Heart right ventricle (tissue), 16 donors: ENCODE results near the gene OVCH2. TPM values are rescaled to one million over a fixed set of nuclear protein-coding genes. Genes with fewer than 3 reads are reported as not detected.

Source experiments
- ATAC-seq, 8 donors: fragments of 200-7000 bp; cut with Tn5 transposase; one replicate each; pipeline ENCODE4 v1.9.1; 2020; ENCODE audit warnings: mild to moderate bottlenecking in 8 of 8, moderate library complexity in 8 of 8, moderate number of reproducible peaks in 1 of 8
- DNase-seq, 2 donors: peaks; one replicate each; pipeline ENCODE4 v3.0.0-alpha.2; 2020
- H3K27ac ChIP-seq, 10 donors: fragments of 200-600 bp; sonication (generic) in 2 of 10; one replicate each; pipeline versions ENCODE4 v1.5.0 to v1.8.0; 2020 to 2022; ENCODE audit warnings: mild to moderate bottlenecking in 3 of 10
- H3K27me3 ChIP-seq, 7 donors: fragments of 200-600 bp; one replicate each; pipeline ENCODE4 v1.8.0; 2021 to 2022; ENCODE audit warnings: mild to moderate bottlenecking in 2 of 7
- H3K36me3 ChIP-seq, 9 donors: fragments of 200-600 bp; sonication (generic) in 1 of 9; one replicate each; pipeline versions ENCODE4 v1.5.0 to v1.8.0; 2020 to 2022; ENCODE audit warnings: mild to moderate bottlenecking in 2 of 9
- H3K4me1 ChIP-seq, 9 donors: fragments of 200-600 bp; sonication (generic) in 1 of 9; one replicate each; pipeline versions ENCODE4 v1.5.0 to v1.8.0; 2020 to 2022; ENCODE audit warnings: mild to moderate bottlenecking in 4 of 9
- H3K4me3 ChIP-seq, 10 donors: fragments of 200-600 bp; sonication (generic) in 2 of 10; one replicate each; pipeline versions ENCODE4 v1.5.0 to v1.8.0; 2020 to 2022; ENCODE audit warnings: mild to moderate bottlenecking in 7 of 10, moderate library complexity in 2 of 10
- H3K9me3 ChIP-seq, 11 donors: fragments of 200-600 bp in 10 of 11; sonication (generic) in 2 of 11; one replicate each; pipeline versions ENCODE4 v1.5.0 to v1.8.0; 2013 to 2022; ENCODE audit warnings: mild to moderate bottlenecking in 2 of 11, control low read depth in 1 of 11, moderate library complexity in 1 of 11
- WGBS, 2 donors: extraction: QIAGEN DNeasy Blood & Tissue Kit; methylation state at CpG; one replicate each; pipeline ENCODE4 v1.1.7; 2013; ENCODE audit warnings: inconsistent platforms in 1 of 2; 5-methylcytosine and 5-hydroxymethylcytosine counted together
- intact Hi-C, 10 donors: fragments of 100-400 bp; cut with DNase I; formaldehyde crosslinking; loops; one replicate each; pipeline versions ENCODE4 v1.11.1 to v1.14.2; 2022
- polyA plus RNA-seq, 2 donors: library from polyadenylated mRNA; stranded (reverse); fragments of 200-250 nt; gene quantifications; one replicate each; pipeline ENCODE4 v1.2.3, GENCODE V29; 2013
- total RNA-seq, 10 donors: library from RNA; stranded (reverse); fragmentation: NEBNext Ultra II Directional in 3 of 10; extraction: Animal tissue kit (Norgen Biotek cat#: 25700) in 3 of 10; gene quantifications; one replicate each; pipeline versions ENCODE4 v1.2.1 to v1.2.4, GENCODE V29; 2021 to 2023
- TF ChIP-seq, protein P1 (sequence below), 9 donors: fragments of 200-600 bp; sonication (generic) in 2 of 9; IDR thresholded peaks; one replicate each; pipeline versions ENCODE4 v1.5.0 to v1.8.0; 2021 to 2022; ENCODE audit warnings: antibody characterized with exemption in 9 of 9, mild to moderate bottlenecking in 5 of 9, moderate library complexity in 1 of 9
- donor health status: Arrhythmogenic right ventricular cardiomyopathy.
- donor health status: ischemic (EF 13 %, LVEDD 7.1; RV severe dilation, severe dysfunction).
- donor health status: healthy with polysubstance abuse.
- donor health status: DM: no; HTN: yes; CAD: no.
- donor health status: DM: no; HTN: no; CAD: no.
- donor health status: ischemic (EF 25% LVEDD 6.9; RV normal size, moderate dysfunction).
- donor health status: ischemic (EF 25% LVEDD 5.7; RV mildly dilated, moderate dysfunction).
- donor health status: healthy.
- donor health status: DM: yes; HTN: yes; CAD: no.
- donor health status: Ischemic cardiomyopathy.
- donor health status: ischemic (EF 35%, LVEDD 5.7; RV mildly dilated, moderate dysfunction).
- donor health status: nonischemic (EF 11% LVEDD 7.7; RV severe dilation, severe dysfunction).
- donor health status: DM: yes; HTN: yes; CAD: no.
- donor health status: PGD.
- donor health status: ischemic (EF 29% LVEDD 5.4; RV normal size, mild dysfunction).
- donor health status: nonischemic (EF 23%, LVEDD 6.1; RV moderate dilation, normal function).

Gene OVCH2
- total and polyA plus RNA-seq, 12 donors: not detected

DNA sequence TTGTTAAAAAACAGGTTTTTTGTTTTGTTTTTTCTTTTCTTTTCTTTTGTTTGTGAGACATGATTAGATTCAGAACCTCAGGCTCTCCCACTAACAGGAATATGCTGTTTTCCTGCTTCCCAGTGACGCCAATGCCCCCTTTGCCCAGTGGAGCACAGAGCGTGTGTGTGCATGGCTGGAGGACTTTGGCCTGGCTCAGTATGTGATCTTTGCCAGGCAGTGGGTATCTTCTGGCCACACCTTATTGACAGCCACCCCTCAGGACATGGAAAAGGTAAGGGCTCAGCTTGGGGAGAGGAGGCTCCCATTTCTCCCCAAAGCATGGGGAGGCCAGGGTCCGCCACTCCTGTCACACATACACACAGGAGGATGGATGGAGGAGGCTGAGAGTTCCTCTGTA lies 58.0 kb downstream of the OVCH2 start:
- DNase-seq (no peak), ATAC-seq (no peak)
- no peaks in the 10 kb centered on the region for H3K4me1 ChIP-seq
- WGBS, 2 donors: 88 to 95% methylated on average over 3 of the region's 3 CpGs
- H3K27me3 ChIP-seq: no peaks in the 10 kb centered on the region
- peaks cover 0 to 91% (median 43%) of the 10 kb centered on the region in 9 donors for H3K36me3 ChIP-seq
- intact Hi-C loops: no loop called here
- no peaks in the 10 kb centered on the region for H3K9me3 ChIP-seq
- no peak overlapping the region for H3K27ac ChIP-seq
- TF ChIP-seq, protein P1, sequence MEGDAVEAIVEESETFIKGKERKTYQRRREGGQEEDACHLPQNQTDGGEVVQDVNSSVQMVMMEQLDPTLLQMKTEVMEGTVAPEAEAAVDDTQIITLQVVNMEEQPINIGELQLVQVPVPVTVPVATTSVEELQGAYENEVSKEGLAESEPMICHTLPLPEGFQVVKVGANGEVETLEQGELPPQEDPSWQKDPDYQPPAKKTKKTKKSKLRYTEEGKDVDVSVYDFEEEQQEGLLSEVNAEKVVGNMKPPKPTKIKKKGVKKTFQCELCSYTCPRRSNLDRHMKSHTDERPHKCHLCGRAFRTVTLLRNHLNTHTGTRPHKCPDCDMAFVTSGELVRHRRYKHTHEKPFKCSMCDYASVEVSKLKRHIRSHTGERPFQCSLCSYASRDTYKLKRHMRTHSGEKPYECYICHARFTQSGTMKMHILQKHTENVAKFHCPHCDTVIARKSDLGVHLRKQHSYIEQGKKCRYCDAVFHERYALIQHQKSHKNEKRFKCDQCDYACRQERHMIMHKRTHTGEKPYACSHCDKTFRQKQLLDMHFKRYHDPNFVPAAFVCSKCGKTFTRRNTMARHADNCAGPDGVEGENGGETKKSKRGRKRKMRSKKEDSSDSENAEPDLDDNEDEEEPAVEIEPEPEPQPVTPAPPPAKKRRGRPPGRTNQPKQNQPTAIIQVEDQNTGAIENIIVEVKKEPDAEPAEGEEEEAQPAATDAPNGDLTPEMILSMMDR (IDR thresholded peaks at IDR 0.05): no peak
- no peak overlapping the region for H3K4me3 ChIP-seq

DNA sequence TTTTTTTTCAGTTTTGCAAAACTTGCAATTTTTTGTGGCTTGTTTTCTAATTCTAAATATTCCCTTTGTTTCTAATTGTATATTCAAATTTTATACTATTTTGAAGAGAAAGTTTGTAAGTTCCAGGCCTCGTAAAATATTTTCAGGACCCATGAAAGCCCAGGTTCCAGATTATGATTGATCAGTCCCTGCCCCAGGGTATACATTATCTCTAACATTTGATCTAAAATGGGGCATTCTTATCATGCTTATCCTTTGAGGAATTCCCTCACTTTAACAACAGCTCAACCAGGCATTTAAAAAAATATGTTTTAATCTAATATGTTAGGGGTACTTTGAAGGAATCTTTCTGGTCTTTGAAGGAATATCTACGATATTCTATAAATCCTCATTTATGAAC lies 59.4 kb downstream of the OVCH2 start:
- Histone ChIP-seq H3K27me3 (no peaks in the 10 kb centered on the region), H3K4me3 (no peak overlapping the region), H3K4me1 (no peaks in the 10 kb centered on the region), H3K27ac (no peak overlapping the region), H3K36me3 (peaks cover 0 to 91% (median 36%) of the 10 kb centered on the region in 9 donors), H3K9me3 (no peaks in the 10 kb centered on the region)
- ATAC-seq (no peak), DNase-seq (no peak)
- 89 to 93% methylated on average over 2 of the region's 2 CpGs for WGBS, 2 donors
- TF ChIP-seq, protein P1 (IDR thresholded peaks at IDR 0.05): no peak
- intact Hi-C loops: no loop called here

DNA sequence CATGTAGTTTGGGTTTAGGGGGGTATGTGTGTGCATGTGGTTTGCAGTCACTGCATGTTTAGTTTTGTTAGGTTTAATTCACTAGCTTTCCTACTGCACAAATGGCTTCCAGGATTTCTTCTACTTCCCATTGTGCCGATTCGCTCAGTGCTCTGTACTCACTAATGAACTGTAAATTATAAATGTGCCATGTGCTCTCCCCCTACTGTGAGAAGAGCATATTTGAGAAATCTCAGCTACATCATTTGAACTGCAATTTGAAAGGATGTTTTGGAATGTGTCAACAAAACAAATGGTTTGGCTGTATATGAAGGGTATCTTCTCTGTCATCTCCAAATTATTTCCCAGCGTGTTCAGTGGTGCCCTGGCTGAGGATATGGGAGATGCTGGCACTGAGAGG lies 61.1 kb downstream of the OVCH2 start:
- no peaks in the 10 kb centered on the region for H3K9me3 ChIP-seq
- H3K4me3 ChIP-seq: no peak overlapping the region
- intact Hi-C loops: no loop called here
- no peaks in the 10 kb centered on the region for H3K27me3 ChIP-seq
- H3K36me3 ChIP-seq: peaks cover 0 to 91% (median 32%) of the 10 kb centered on the region in 9 donors
- DNase-seq (no peak), ATAC-seq (no peak)
- no peak overlapping the region for H3K27ac ChIP-seq
- 93 to 94% methylated on average over 3 of the region's 3 CpGs for WGBS, 2 donors
- TF ChIP-seq, protein P1 (IDR thresholded peaks at IDR 0.05): no peak
- no peaks in the 10 kb centered on the region for H3K4me1 ChIP-seq

DNA sequence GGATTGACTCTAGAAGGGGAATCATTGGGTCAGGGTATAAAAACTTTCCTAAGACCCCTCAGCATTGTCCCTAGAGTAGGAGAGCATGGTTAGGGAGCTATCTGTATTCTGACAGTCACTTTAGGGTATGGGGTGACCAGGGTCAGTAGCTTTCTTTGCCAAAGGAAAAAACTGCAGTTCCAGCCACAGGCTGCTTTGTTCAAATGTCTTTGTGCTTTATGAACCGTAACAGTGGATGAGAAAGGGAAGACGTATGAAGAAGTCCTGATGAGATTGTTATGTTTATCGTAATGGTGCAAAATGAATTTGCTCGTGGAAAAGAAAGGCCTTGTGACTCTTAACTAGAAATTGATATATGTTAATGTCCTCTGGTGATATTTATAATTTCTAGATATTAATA lies 63.0 kb downstream of the OVCH2 start:
- no peak overlapping the region for H3K27ac ChIP-seq
- H3K4me1 ChIP-seq: peaks cover 0 to 17% (median 9%) of the 10 kb centered on the region in 9 donors
- H3K27me3 ChIP-seq: no peaks in the 10 kb centered on the region
- H3K4me3 ChIP-seq: no peak overlapping the region
- intact Hi-C loops: no loop called here
- TF ChIP-seq, protein P1 (IDR thresholded peaks at IDR 0.05): no peak
- H3K36me3 ChIP-seq: peaks cover 0 to 76% (median 17%) of the 10 kb centered on the region in 9 donors
- ATAC-seq: no peak
- H3K9me3 ChIP-seq: no peaks in the 10 kb centered on the region
- no peak for DNase-seq
- WGBS, 2 donors: 84 to 87% methylated on average over 4 of the region's 4 CpGs
